Measurements from ENCODE around the gene LRRC56. TPM values are rescaled to one million over a fixed set of nuclear protein-coding genes. Genes with fewer than 3 reads are reported as not detected.

Gene LRRC56
- total RNA-seq, 8 experiments from 2014 or later: 0.75 to 7.6 (median 1.8) TPM

GRCh38 chr11:555227-555779 is 18.0 kb downstream of the LRRC56 start:
- in situ Hi-C loops (cut with MboI; ENCODE audit: low pct_unique_long_range_greater_than_20kb in 2 of 9, low sequenced_read_pairs in 9 of 9, unreplicated experiment in 9 of 9): loop anchor here in 1 of 9 experiments (25.0 kb wide), 1 partner anchor 207 kb away; no protein-coding TSS in a partner anchor
- peak overlapping the region; percentile 21 to 40 (median 32) for H3K4me3 ChIP-seq
- ATAC-seq (replicated peaks in 6 of 8): peak; percentile 4 to 65 (median 52)
- peaks cover 8 to 26% of the 10 kb centered on the region in 2 donors for H3K4me1 ChIP-seq (replicated peaks in 1 of 2)
- H3K27ac ChIP-seq: no peak overlapping the region
- 4% methylated on average over 5 of the region's 57 CpGs; no CpG with 5 or more reads in 9 of the 10 experiments for WGBS, 10 experiments

- in situ Hi-C loops (cut with MboI; ENCODE audit: low pct_unique_long_range_greater_than_20kb in 2 of 9, low sequenced_read_pairs in 9 of 9, unreplicated experiment in 9 of 9): loop anchor here in 1 of 9 experiments (25.0 kb wide), 1 partner anchor 206 kb away; no protein-coding TSS in a partner anchor
Observed at GRCh38 chr11:555780-556661, 18.7 kb downstream of the LRRC56 start.

GRCh38 chr11:556662-557256 is 19.4 kb downstream of the LRRC56 start:
- in situ Hi-C loops (cut with MboI; ENCODE audit: low pct_unique_long_range_greater_than_20kb in 2 of 9, low sequenced_read_pairs in 9 of 9, unreplicated experiment in 9 of 9): loop anchor here in 1 of 9 experiments (25.0 kb wide), 1 partner anchor 206 kb away; no protein-coding TSS in a partner anchor
- H3K4me3 ChIP-seq: peak overlapping the region in 1 of 5 donors; percentile 32
- no peak for ATAC-seq (replicated peaks in 6 of 8)

More at GRCh38 chr11:555780-556661, 18.7 kb downstream of the LRRC56 start:
- ATAC-seq (replicated peaks in 6 of 8): peak in 3 of 8 experiments; percentile 2 to 9 (median 2)
- Histone ChIP-seq H3K27ac (no peak overlapping the region), H3K4me3 (peak overlapping the region; percentile 21 to 40 (median 32)), H3K4me1 (replicated peaks in 1 of 2) (peaks cover 8 to 27% of the 10 kb centered on the region in 2 donors)
- 13 to 60% (median 25%) methylated on average over 1 to 7 of the region's 104 CpGs; no CpG with 5 or more reads in 6 of the 10 experiments for WGBS, 10 experiments

GRCh38 chr11:557328-558132 is 20.2 kb downstream of the LRRC56 start:
- 100% methylated on average over 2 of the region's 24 CpGs; no CpG with 5 or more reads in 8 of the 10 experiments for WGBS, 10 experiments
- Histone ChIP-seq H3K4me3 (no peak overlapping the region), H3K27ac (no peak overlapping the region), H3K4me1 (replicated peaks in 1 of 2) (peaks cover 12 to 31% of the 10 kb centered on the region in 2 donors)
- in situ Hi-C loops (cut with MboI; ENCODE audit: low pct_unique_long_range_greater_than_20kb in 2 of 9, low sequenced_read_pairs in 9 of 9, unreplicated experiment in 9 of 9): loop anchor here in 1 of 9 experiments (25.0 kb wide), 1 partner anchor 205 kb away; no protein-coding TSS in a partner anchor
- ATAC-seq (replicated peaks in 6 of 8): no peak

More at GRCh38 chr11:556662-557256, 19.4 kb downstream of the LRRC56 start:
- Histone ChIP-seq H3K4me1 (replicated peaks in 1 of 2) (peaks cover 12 to 31% of the 10 kb centered on the region in 2 donors), H3K27ac (no peak overlapping the region)
- 40 to 80% (median 80%) methylated on average over 1 of the region's 22 CpGs; no CpG with 5 or more reads in 7 of the 10 experiments for WGBS, 10 experiments

- Histone ChIP-seq H3K27ac (no peak overlapping the region), H3K4me1 (replicated peaks in 1 of 2) (peaks cover 12 to 24% of the 10 kb centered on the region in 2 donors), H3K4me3 (no peak overlapping the region)
- WGBS, 10 experiments: 40 to 100% (median 78%) methylated on average over 1 to 4 of the region's 20 CpGs; no CpG with 5 or more reads in 6 of the 10 experiments
- in situ Hi-C loops (cut with MboI; ENCODE audit: low pct_unique_long_range_greater_than_20kb in 2 of 9, low sequenced_read_pairs in 9 of 9, unreplicated experiment in 9 of 9): loop anchor here in 1 of 9 experiments (25.0 kb wide), 1 partner anchor 204 kb away; no protein-coding TSS in a partner anchor
- ATAC-seq (replicated peaks in 6 of 8): no peak
Observed at GRCh38 chr11:558503-558902, 21.2 kb downstream of the LRRC56 start.

- H3K27ac ChIP-seq: no peak overlapping the region
- WGBS, 10 experiments: 40 to 90% (median 65%) methylated on average over 1 to 3 of the region's 15 CpGs; no CpG with 5 or more reads in 6 of the 10 experiments
- in situ Hi-C loops (cut with MboI; ENCODE audit: low pct_unique_long_range_greater_than_20kb in 2 of 9, low sequenced_read_pairs in 9 of 9, unreplicated experiment in 9 of 9): loop anchor here in 1 of 9 experiments (25.0 kb wide), 1 partner anchor 203 kb away; no protein-coding TSS in a partner anchor
- H3K4me1 ChIP-seq (replicated peaks in 1 of 2): peaks cover 12 to 18% of the 10 kb centered on the region in 2 donors
- ATAC-seq (replicated peaks in 6 of 8): no peak
- H3K4me3 ChIP-seq: no peak overlapping the region
Observed at GRCh38 chr11:559020-559620, 21.8 kb downstream of the LRRC56 start.

GRCh38 chr11:559712-560304 is 22.5 kb downstream of the LRRC56 start:
- H3K27ac ChIP-seq: no peak overlapping the region
- WGBS, 10 experiments: 40 to 100% (median 80%) methylated on average over 1 to 13 of the region's 18 CpGs; no CpG with 5 or more reads in 1 of the 10 experiments
- ATAC-seq (replicated peaks in 6 of 8): no peak
- H3K4me3 ChIP-seq: peak overlapping the region in 4 of 5 donors; percentile 73 to 94 (median 83)
- peaks cover 8 to 11% of the 10 kb centered on the region in 2 donors for H3K4me1 ChIP-seq (replicated peaks in 1 of 2)
- in situ Hi-C loops (cut with MboI; ENCODE audit: low pct_unique_long_range_greater_than_20kb in 2 of 9, low sequenced_read_pairs in 9 of 9, unreplicated experiment in 9 of 9): loop anchor here in 1 of 9 experiments (25.0 kb wide), 1 partner anchor 202 kb away; no protein-coding TSS in a partner anchor

- Histone ChIP-seq H3K4me1 (replicated peaks in 1 of 2) (peaks cover 8 to 11% of the 10 kb centered on the region in 2 donors), H3K27ac (peak within 1 kb of the TSS in 1 of 2 donors; percentile 52), H3K4me3 (peak within 1 kb of the TSS; percentile 73 to 94 (median 77))
- WGBS, 10 experiments: 0% methylated on average over 2 of the region's 95 CpGs; no CpG with 5 or more reads in 9 of the 10 experiments
- ATAC-seq (replicated peaks in 6 of 8): peak; percentile 82 to 90 (median 89)
- in situ Hi-C loops (cut with MboI; ENCODE audit: low pct_unique_long_range_greater_than_20kb in 2 of 9, low sequenced_read_pairs in 9 of 9, unreplicated experiment in 9 of 9): loop anchor here in 1 of 9 experiments (25.0 kb wide), 1 partner anchor 202 kb away; no protein-coding TSS in a partner anchor
Observed at GRCh38 chr11:560305-561147, 23.2 kb downstream of the LRRC56 start, which contains the start of the genes LMNTD2 and RASSF7. LMNTD2 (minus strand) TSS chr11:560738; CDS start chr11:560716, 22 bp downstream. RASSF7 (plus strand) TSS chr11:560970; CDS start chr11:561769, 799 bp downstream.

GRCh38 chr11:561148-562003 is 24.0 kb downstream of the LRRC56 start:
- WGBS, 10 experiments: 40 to 47% methylated on average over 2 to 3 of the region's 67 CpGs; no CpG with 5 or more reads in 8 of the 10 experiments
- in situ Hi-C loops (cut with MboI; ENCODE audit: low pct_unique_long_range_greater_than_20kb in 2 of 9, low sequenced_read_pairs in 9 of 9, unreplicated experiment in 9 of 9): loop anchor here in 1 of 9 experiments (25.0 kb wide), 1 partner anchor 201 kb away; no protein-coding TSS in a partner anchor

More at GRCh38 chr11:561148-562003, 24.0 kb downstream of the LRRC56 start:
- Histone ChIP-seq H3K4me3 (peak overlapping the region; percentile 73 to 94 (median 77)), H3K4me1 (replicated peaks in 1 of 2) (peaks cover 8 to 15% of the 10 kb centered on the region in 2 donors), H3K27ac (no peak overlapping the region)
- ATAC-seq (replicated peaks in 6 of 8): peak; percentile 3 to 47 (median 8)

All from motor neuron (in vitro differentiated cells).